T-helper 1 cell (primary cell): Measurements from ENCODE around the gene FOXP1.

ENCODE experiments used
- DNase-seq, 5 donors: peaks; one replicate each; pipeline ENCODE4 v3.0.0-alpha.2; 2012 to 2020

The FOXP1 gene

GRCh38 chr3:71503525-71504249, 79.8 kb downstream of the FOXP1 start:
- no peak for DNase-seq

GRCh38 chr3:71502066-71502625, 81.4 kb downstream of the FOXP1 start:
- no peak for DNase-seq

- no peak for DNase-seq
Observed at GRCh38 chr3:71500696-71501095, 82.8 kb downstream of the FOXP1 start.

GRCh38 chr3:71499227-71499876, 84.2 kb downstream of the FOXP1 start:
- DNase-seq, result no peak

- no peak for DNase-seq
Observed at GRCh38 chr3:71498543-71498942, 85.0 kb downstream of the FOXP1 start.

- no peak for DNase-seq
Observed at GRCh38 chr3:71497971-71498444, 85.5 kb downstream of the FOXP1 start.

GRCh38 chr3:71497367-71497897, 86.1 kb downstream of the FOXP1 start:
- DNase-seq, result no peak

GRCh38 chr3:71495708-71496472, 87.6 kb downstream of the FOXP1 start:
- DNase-seq, result peak in 1 of 5 donors; percentile 30

GRCh38 chr3:71494212-71494611, 89.3 kb downstream of the FOXP1 start:
- DNase-seq, result no peak

- DNase-seq, result peak in 4 of 5 donors; percentile 11 to 67 (median 30)
Observed at GRCh38 chr3:71492974-71493771, 90.4 kb downstream of the FOXP1 start.

- DNase-seq, result peak in 3 of 5 donors; percentile 19 to 41 (median 21)
Observed at GRCh38 chr3:71492566-71492965, 91.0 kb downstream of the FOXP1 start.

GRCh38 chr3:71491154-71491752, 92.3 kb downstream of the FOXP1 start:
- DNase-seq, result no peak

- DNase-seq, result no peak
Observed at GRCh38 chr3:71490692-71491091, 92.8 kb downstream of the FOXP1 start.

- peak in 2 of 5 donors; percentile 34 to 35 for DNase-seq
Observed at GRCh38 chr3:71489315-71489761, 94.2 kb downstream of the FOXP1 start.

- peak in 1 of 5 donors; percentile 14 for DNase-seq
Observed at GRCh38 chr3:71488882-71489281, 94.6 kb downstream of the FOXP1 start.

GRCh38 chr3:71488391-71488809, 95.1 kb downstream of the FOXP1 start:
- DNase-seq, result peak in 1 of 5 donors; percentile 27

- no peak for DNase-seq
Observed at GRCh38 chr3:71487418-71487817, 96.1 kb downstream of the FOXP1 start.

- peak in 2 of 5 donors; percentile 19 to 25 for DNase-seq
Observed at GRCh38 chr3:71486831-71487230, 96.7 kb downstream of the FOXP1 start.

- no peak for DNase-seq
Observed at GRCh38 chr3:71485896-71486295, 97.6 kb downstream of the FOXP1 start.

- DNase-seq, result no peak
Observed at GRCh38 chr3:71484452-71484851, 99.1 kb downstream of the FOXP1 start.

GRCh38 chr3:71484047-71484446, 99.5 kb downstream of the FOXP1 start:
- DNase-seq, result no peak
